ENCODE results near the gene LSR.

LSR gene

DNA sequence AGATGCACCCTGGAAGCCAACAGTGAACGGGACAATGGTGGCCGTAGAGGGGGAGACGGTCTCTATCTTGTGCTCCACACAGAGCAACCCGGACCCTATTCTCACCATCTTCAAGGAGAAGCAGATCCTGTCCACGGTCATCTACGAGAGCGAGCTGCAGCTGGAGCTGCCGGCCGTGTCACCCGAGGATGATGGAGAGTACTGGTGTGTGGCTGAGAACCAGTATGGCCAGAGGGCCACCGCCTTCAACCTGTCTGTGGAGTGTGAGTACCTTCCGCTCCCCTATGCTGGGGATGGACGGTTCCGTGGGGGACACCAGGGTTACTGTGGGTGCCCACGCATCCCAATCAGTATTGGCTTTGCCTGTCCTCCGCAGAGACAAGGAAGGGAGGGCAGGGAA, 53.6 kb downstream of the LSR start:
- DNase-seq (ENCODE audit: low read depth), result no peak

DNA sequence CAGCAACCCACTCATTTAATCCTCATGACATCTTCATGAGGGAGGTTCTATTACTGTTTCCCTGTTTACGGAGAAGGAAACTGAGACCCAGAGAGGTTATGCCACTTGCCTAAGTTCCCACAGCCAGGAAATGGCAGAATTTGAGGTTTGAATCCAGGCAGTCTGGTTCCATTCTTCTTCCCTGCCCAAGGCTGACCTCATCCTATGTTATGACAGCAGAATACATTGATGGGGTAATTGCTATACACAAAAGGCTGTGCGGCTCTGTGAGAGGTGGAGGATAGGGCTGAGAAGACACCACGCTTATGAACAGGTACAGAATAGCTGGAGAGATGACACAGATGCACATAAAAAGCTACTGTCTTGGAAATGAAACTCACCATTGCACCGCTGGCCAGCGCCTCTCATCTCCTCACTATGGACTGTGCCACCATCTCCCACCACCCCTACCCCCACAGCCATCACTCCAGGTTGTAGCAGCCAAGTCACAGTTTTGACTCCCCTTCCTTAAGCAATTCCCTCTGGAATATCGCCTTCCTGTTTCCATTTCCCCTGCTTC, 54.6 kb downstream of the LSR start:
- DNase-seq (ENCODE audit: low read depth), result no peak

DNA sequence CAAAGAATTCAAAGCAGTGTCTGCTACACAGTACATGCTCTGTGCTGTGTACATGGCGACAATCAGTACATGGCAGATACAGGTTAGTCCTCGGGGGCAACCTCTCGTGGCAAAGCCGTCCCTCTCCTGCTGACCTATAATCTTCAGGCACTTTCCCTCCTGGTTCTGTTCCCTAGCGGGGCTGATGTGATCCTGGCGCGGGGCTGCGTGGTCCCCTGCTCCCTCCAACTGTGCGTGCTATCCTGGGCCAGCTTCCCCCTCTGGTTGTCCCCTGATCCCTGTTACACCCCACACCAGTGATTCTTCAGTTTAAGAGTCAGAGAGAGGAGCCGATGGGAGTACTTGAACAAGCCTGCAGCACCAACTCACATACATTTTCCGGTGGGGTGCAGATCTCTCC, 55.2 kb downstream of the LSR start:
- DNase-seq (ENCODE audit: low read depth), result no peak

DNA sequence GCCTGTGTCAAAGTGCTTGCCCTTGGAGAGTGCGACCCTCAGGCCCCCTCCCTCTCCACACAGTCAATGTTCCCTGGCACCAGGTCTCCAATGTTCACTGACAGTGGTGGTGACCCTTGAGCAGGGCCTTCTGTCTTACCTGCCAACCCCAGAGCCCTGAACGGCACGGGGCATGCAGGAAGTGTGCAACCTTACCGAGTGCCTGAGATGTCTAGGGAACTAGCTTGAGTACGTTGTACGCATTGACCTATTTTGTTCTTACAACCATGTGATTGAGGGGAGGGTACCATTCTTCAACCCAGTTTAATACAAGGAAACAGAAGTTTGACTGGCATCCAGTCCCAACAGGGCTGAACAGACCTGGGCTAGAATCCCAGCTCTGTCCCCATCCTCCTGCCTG, 56.4 kb downstream of the LSR start:
- no peak for DNase-seq (ENCODE audit: low read depth)

DNA sequence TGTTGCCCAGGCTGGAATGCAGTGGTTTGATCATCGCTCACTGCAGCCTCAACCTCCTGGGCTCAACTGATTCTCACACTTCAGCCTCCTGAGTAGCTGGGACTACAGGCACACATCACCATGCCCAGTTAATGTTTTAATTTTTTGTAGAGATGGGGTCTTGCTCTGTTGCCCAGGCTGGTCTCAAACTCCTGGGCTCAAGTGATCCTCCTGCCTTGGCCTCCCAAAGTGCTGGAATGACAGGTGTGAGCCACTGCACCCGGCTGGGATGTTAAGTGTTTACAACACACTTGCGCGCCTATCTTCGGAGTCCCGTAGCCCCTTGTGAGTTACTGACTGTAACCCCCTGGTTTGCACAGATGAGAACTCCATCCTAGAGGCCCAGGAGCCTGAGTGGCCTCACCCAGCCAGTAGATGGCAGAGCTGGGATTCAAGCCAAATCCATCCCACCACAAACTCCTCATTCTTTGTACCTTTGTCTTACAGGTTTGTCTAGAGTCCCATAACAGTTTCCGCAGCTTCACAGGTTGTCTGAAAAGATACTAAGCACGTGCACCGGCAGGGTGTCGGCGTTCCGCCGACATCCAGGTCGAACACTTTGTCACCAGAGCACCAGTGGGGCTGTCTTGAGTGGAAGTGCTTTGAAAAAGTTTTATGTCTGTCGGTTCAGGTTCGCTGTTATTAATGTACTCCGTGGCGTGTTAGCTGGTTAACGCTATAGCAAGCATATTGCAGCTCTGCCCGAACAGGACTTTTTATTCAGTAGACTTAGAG, 57.9 kb downstream of the LSR start:
- no peak for DNase-seq (ENCODE audit: low read depth)

DNA sequence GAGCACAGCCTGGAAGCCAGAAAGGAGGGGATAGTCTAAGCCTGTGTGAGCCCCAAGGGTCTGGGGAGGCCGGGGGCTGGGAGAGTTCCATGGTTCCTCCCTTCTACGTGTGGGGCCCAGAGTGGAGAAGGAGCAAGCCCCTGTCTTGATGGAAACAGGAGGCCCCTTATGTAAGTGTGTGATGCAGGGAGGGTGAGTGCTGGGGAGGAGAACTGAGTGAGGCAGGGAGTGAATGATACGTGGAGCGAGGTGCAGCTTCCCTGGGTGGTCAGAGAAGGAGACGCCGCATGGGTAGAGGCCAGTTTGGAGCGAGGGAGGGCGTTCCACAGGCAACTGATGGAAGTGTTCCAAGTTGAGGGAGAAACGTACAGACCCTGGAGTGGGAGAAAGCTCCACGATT, 59.1 kb downstream of the LSR start:
- no peak for DNase-seq (ENCODE audit: low read depth)

DNA sequence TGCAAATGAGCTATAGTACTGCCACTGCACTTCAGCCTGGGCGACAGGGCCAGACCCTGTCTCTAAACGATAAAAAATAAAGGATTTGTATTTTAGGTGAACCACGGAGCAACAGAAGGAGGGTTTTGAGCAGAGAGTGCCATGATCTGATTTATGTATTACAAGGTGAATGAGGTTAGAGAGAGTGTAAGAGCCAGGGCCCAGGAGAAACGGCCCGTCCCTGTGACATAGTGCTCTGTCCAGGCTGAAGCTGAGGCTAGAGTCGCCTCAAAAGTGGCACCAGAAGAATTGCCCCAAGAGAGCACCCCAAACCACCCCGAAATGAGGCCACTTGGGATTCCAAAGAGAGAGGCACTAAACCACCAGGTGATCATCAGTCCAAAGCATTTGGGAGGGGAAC, 60.1 kb downstream of the LSR start:
- no peak for DNase-seq (ENCODE audit: low read depth)

DNA sequence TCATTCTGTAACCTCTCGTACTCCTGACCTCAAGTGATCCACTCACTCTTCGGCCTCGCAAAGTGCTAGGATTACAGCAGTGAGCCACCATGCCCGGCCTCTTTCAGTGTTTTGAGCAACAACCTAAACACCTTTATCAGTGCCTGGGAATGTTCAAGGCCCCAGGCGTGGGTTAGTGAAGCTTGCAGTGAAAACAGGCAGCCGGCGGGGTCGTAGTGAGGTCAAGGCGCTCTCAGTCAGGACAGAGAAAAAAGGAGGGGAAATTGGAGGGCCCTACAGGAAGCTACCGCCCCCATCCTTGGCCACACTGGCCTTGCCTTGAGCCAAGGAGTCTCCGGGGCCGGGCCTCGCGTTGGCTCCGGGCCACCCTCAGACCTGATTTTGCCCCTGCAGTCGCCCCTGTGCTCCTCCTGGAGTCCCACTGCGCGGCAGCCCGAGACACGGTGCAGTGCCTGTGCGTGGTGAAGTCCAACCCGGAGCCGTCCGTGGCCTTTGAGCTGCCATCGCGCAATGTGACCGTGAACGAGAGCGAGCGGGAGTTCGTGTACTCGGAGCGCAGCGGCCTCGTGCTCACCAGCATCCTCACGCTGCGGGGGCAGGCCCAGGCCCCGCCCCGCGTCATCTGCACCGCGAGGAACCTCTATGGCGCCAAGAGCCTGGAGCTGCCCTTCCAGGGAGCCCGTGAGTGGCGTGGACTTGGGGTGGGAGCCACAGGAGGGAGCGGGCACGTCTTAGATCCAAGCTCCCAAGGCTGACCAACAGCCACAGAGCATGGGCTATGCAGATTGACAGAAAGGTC, 60.9 kb downstream of the LSR start:
- DNase-seq (ENCODE audit: low read depth), result no peak

DNA sequence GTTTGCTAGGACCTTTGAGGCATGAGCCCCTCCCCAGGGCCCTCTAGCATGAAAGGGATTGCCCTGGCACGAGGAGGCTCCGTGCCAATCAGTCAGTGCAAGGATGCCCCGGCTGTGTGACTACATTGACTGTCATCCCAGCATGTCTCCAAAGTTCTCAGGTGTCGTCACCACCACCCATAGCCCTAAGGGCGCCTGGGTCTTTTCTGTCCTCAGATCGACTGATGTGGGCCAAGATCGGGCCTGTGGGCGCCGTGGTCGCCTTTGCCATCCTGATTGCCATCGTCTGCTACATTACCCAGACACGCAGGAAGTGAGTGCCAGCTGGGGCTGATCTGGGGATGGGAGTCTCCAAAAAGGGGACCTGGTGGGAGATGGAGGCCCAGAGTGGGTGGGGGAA, 61.5 kb downstream of the LSR start:
- DNase-seq (ENCODE audit: low read depth), result no peak

DNA sequence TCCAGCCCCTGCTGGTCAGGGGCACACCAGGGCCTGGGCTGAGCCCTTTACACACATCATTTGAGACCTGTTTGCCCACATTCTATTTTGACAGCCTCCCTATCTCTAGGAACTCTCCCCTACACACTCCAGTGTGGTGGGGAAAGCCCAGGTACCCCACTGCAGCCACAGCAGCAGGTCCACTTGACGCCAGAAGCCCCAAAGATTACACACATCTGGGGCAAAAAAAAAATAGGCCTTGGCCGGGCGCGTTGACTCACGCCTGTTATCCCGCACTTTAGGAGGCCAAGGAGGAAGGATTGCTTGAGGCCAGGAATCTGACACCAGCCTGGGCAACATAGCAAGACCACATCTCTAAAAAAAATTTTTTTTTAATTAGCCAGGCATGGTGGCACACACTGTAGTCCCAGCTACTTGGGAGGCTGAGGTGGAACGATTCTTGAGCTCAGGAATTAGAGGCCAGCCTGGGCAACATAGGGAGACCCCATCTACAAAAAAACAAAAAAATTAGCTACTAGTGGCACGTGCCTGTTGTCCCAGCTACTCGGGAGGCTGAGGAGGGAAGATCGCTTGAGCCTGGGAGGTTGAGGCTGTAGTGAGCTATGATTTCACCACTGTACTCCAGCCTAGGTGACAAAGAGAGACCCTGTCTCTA, 62.1 kb downstream of the LSR start:
- no peak for DNase-seq (ENCODE audit: low read depth)

DNA sequence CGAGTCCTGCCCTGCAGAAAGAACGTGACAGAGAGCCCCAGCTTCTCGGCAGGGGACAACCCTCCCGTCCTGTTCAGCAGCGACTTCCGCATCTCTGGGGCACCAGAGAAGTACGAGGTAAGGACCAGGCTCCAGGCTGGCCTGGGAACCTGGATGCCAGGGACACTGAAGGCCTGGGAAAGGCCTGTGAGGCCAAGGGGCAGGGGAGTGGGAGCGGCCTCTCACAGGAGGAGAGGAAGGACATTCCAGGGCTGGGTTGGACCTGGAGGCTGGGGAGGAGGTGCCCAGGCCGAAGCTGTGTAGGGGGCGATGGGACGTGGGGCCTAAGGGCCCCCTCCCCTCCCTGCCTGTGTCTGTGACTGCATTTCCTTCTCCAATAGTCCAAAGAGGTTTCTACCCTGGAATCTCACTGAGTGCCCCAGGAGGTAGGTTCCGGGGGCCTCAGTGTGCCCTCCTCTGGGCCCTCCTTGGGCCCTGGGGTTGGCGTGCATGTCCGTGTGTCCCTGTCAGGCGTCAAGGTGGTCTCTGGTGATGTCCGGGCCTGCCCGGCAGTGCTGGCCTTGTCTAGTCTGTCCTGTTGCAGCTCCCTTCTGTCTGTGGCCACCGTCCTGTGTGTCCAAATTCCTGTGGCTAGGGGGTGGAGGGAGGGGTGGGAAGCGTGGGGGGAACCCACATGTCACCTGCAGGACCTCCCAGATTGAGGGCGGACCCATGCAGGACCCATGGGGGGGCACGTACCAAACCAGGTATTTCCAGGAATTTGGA, 63.3 kb downstream of the LSR start:
- DNase-seq (ENCODE audit: low read depth), result no peak

DNA sequence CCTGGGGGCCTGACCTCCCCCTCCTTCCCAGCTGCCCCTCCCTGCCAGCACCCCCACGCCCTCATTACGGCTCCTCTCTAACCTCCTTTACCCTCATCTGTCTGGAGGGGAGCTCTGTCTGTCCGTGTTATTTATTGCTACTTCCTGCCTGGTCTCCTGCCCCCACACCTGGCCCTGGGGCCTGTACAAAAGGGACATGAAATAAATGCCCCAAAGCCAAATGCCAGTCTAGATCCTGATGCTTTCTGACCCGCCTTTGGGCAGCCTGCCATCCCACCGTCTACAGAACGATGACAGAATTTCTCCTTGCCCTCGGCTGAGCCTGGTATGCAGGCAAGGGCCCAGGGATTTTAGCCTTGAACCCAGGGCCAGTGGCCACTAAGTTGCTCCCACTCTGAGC, 64.8 kb downstream of the LSR start:
- DNase-seq (ENCODE audit: low read depth), result no peak

DNA sequence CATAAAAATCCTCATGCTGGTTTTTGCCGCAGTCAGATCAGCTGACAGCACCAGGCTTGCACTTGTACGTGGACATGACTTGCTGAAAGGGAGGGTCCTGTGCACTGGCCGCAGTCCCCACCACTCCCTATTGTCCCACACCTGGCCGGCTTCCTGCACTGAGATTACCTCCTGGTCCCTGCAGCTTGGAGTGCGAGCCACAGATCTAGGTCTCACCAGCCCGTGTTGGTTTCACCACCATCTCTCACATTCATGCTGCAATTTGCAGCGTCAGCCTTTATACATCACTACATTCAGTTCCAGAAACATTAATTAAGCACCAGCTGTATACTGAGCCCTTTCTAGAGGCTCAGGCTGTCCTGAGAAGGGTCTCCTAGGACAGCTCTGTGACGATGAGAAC, 65.2 kb downstream of the LSR start:
- DNase-seq (ENCODE audit: low read depth), result no peak

DNA sequence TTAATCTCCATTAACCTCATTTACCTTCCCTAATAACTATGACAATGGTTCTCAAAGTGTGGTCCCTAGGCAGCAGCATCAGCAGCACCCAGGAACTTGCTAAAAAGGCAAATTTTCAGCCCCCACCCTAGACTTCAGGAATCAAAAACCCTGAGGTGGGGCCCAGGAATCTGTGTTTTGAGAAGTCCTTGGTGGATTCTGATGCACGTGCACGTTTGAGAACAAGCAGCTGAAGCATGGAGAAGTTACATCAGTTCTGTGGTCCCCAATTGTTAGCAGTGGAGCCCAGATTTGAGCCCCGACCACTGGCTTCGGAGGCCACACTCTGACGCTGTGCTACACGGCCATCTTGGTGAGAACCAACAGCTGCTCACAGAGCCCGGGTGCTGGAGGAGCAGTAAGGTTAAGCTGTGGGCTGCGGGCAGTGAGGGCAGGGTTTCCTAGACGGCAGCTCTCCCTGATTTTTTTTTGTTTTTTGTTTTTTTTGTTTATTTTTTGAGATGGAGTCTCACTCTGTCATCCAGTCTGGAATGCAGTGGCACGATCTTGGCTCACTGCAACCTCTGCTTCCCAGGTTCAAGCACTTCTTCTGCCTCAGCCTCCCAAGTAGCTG, 66.2 kb downstream of the LSR start:
- DNase-seq (ENCODE audit: low read depth), result no peak

DNA sequence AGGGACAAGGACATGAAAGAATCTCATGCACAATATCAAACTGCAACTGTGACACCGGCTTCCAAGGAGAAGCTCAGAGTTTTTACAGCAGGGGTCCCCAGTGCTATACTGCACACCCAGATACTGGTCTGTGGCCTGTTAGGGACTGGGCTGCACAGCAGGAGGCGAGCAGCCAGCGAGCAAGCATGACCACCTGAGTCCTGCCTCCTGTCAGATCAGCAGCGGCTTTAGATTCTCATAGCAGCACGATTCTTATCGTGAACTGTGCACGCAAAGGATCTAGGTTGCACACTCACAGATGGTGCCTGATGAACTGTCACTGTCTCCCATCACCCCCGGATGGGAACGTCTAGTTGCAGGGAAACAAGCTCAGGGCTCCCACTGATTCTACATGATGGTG, 67.1 kb downstream of the LSR start:
- no peak for DNase-seq (ENCODE audit: low read depth)

DNA sequence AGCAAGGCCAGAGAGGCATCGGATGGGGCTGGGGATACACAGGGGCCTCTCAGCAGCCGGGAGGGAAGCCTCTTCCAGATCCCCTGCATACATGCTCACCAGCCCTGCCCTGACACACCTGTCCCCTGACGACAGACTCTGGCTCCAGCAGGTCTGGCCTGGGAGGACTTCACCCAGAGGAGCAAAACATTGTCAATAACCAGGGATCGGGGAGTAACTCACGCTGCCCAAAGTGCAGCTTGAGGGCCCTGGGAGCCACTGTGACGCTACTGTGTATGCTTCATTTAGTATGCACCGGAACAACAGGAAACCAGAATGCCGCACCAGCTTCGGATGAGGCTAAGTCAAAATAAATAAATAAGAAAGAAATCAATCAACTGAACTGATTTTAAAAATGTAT, 67.8 kb downstream of the LSR start:
- no peak for DNase-seq (ENCODE audit: low read depth)
